ENCODE measurements around the gene PIGO.

PIGO gene

GRCh38 chr9:35096035-35096849, at the start of gene PIGO:
Gene PIGO, minus strand, starts transcription at chr9:35096591. Its CDS starts 1,026 bp downstream, at chr9:35095565.
- DNase-seq (ENCODE audit: low read depth), result peak; percentile 89

- no peak for DNase-seq (ENCODE audit: low read depth)
Measured at GRCh38 chr9:35142037-35142436, 45.6 kb upstream of the PIGO start.

- DNase-seq (ENCODE audit: low read depth), result no peak
Measured at GRCh38 chr9:35140093-35140492, 43.7 kb upstream of the PIGO start.

GRCh38 chr9:35136866-35137265, 40.5 kb upstream of the PIGO start:
- no peak for DNase-seq (ENCODE audit: low read depth)

- no peak for DNase-seq (ENCODE audit: low read depth)
Measured at GRCh38 chr9:35135988-35136387, 39.6 kb upstream of the PIGO start.

GRCh38 chr9:35134920-35135319, 38.5 kb upstream of the PIGO start:
- DNase-seq (ENCODE audit: low read depth), result no peak

GRCh38 chr9:35116898-35117551, 20.6 kb upstream of the PIGO start:
- peak; percentile 74 for DNase-seq (ENCODE audit: low read depth)

- no peak for DNase-seq (ENCODE audit: low read depth)
Measured at GRCh38 chr9:35116539-35116897, 20.1 kb upstream of the PIGO start.

GRCh38 chr9:35115680-35116538, 19.5 kb upstream of the PIGO start, which contains the start of gene ATOSB:
Gene ATOSB, minus strand, starts transcription at chr9:35115862. Its CDS starts 7,588 bp downstream, at chr9:35108274.
- peak; percentile 91 for DNase-seq (ENCODE audit: low read depth)

- peak; percentile 17 for DNase-seq (ENCODE audit: low read depth)
Measured at GRCh38 chr9:35114840-35115628, 18.6 kb upstream of the PIGO start.

GRCh38 chr9:35114113-35114839, 17.9 kb upstream of the PIGO start:
- peak; percentile 44 for DNase-seq (ENCODE audit: low read depth)

GRCh38 chr9:35112257-35113020, 16.0 kb upstream of the PIGO start:
- no peak for DNase-seq (ENCODE audit: low read depth)

- DNase-seq (ENCODE audit: low read depth), result peak; percentile 95
Measured at GRCh38 chr9:35111001-35111933, 14.9 kb upstream of the PIGO start.

GRCh38 chr9:35110327-35110761, 14.0 kb upstream of the PIGO start:
- DNase-seq (ENCODE audit: low read depth), result no peak

GRCh38 chr9:35108946-35109575, 12.7 kb upstream of the PIGO start:
- DNase-seq (ENCODE audit: low read depth), result no peak

- DNase-seq (ENCODE audit: low read depth), result no peak
Measured at GRCh38 chr9:35108461-35108860, 12.1 kb upstream of the PIGO start.

GRCh38 chr9:35107297-35108290, 11.2 kb upstream of the PIGO start:
- no peak for DNase-seq (ENCODE audit: low read depth)
